ENCODE results near the gene CES5A.
"Not testable (repeated sequence)": the region's sequence is repeated elsewhere in the genome, so short reads cannot be mapped to it uniquely, and the experiment has no call there.

Gene CES5A

GRCh38 chr16:55832773-55833691 lies 42.1 kb downstream of the CES5A start, which contains the start of gene CES1:
Gene CES1 (minus strand): TSS chr16:55833096. CDS start chr16:55833055, 41 bp downstream.
- DNase-seq (ENCODE audit: extremely low spot score, insufficient read length, low read depth) (no peak), FAIRE-seq (no peak)

- no peak for FAIRE-seq
- no peak for DNase-seq (ENCODE audit: extremely low spot score, insufficient read length, low read depth)
Measured at GRCh38 chr16:55832425-55832772, 42.8 kb downstream of the CES5A start.

GRCh38 chr16:55830658-55831294 lies 44.4 kb downstream of the CES5A start:
- DNase-seq (ENCODE audit: extremely low spot score, insufficient read length, low read depth) (no peak), FAIRE-seq (no peak)

GRCh38 chr16:55829232-55829631 lies 45.9 kb downstream of the CES5A start:
- DNase-seq (ENCODE audit: extremely low spot score, insufficient read length, low read depth); FAIRE-seq: not testable (repeated sequence)

- DNase-seq (ENCODE audit: extremely low spot score, insufficient read length, low read depth) (no peak), FAIRE-seq (no peak)
Measured at GRCh38 chr16:55828680-55829079, 46.5 kb downstream of the CES5A start.

GRCh38 chr16:55825115-55825728 lies 50.0 kb downstream of the CES5A start:
- FAIRE-seq (no peak), DNase-seq (ENCODE audit: extremely low spot score, insufficient read length, low read depth) (no peak)

GRCh38 chr16:55824473-55825000 lies 50.6 kb downstream of the CES5A start:
- DNase-seq (ENCODE audit: extremely low spot score, insufficient read length, low read depth) = no peak
- no peak for FAIRE-seq

- no peak for FAIRE-seq
Measured at GRCh38 chr16:55822280-55822810, 52.8 kb downstream of the CES5A start.

GRCh38 chr16:55821210-55821609 lies 54.0 kb downstream of the CES5A start:
- FAIRE-seq = no peak

More at GRCh38 chr16:55822280-55822810, 52.8 kb downstream of the CES5A start:
- no peak for DNase-seq (ENCODE audit: extremely low spot score, insufficient read length, low read depth)

GRCh38 chr16:55820615-55821014 lies 54.6 kb downstream of the CES5A start:
- no peak for FAIRE-seq
- no peak for DNase-seq (ENCODE audit: extremely low spot score, insufficient read length, low read depth)

More at GRCh38 chr16:55821210-55821609, 54.0 kb downstream of the CES5A start:
- DNase-seq (ENCODE audit: extremely low spot score, insufficient read length, low read depth) = no peak

- no peak for FAIRE-seq
- no peak for DNase-seq (ENCODE audit: extremely low spot score, insufficient read length, low read depth)
Measured at GRCh38 chr16:55817236-55817912, 57.8 kb downstream of the CES5A start.

- not testable (repeated sequence) for DNase-seq (ENCODE audit: extremely low spot score, insufficient read length, low read depth); FAIRE-seq
Measured at GRCh38 chr16:55816222-55816621, 59.0 kb downstream of the CES5A start.

GRCh38 chr16:55815320-55815719 lies 59.9 kb downstream of the CES5A start:
- no peak for DNase-seq (ENCODE audit: extremely low spot score, insufficient read length, low read depth)
- FAIRE-seq = no peak

- not testable (repeated sequence) for DNase-seq (ENCODE audit: extremely low spot score, insufficient read length, low read depth); FAIRE-seq
Measured at GRCh38 chr16:55814174-55814573, 61.0 kb downstream of the CES5A start.

- not testable (repeated sequence) for DNase-seq (ENCODE audit: extremely low spot score, insufficient read length, low read depth); FAIRE-seq
Measured at GRCh38 chr16:55813730-55814129, 61.4 kb downstream of the CES5A start.

GRCh38 chr16:55812951-55813350 lies 62.2 kb downstream of the CES5A start:
- no peak for FAIRE-seq
- DNase-seq (ENCODE audit: extremely low spot score, insufficient read length, low read depth) = no peak

- no peak for FAIRE-seq
- no peak for DNase-seq (ENCODE audit: extremely low spot score, insufficient read length, low read depth)
Measured at GRCh38 chr16:55811811-55812210, 63.4 kb downstream of the CES5A start.

- DNase-seq (ENCODE audit: extremely low spot score, insufficient read length, low read depth) (no peak), FAIRE-seq (no peak)
Measured at GRCh38 chr16:55810451-55810961, 64.7 kb downstream of the CES5A start.

GRCh38 chr16:55809851-55810250 lies 65.3 kb downstream of the CES5A start:
- no peak for FAIRE-seq
- DNase-seq (ENCODE audit: extremely low spot score, insufficient read length, low read depth) = no peak
